K562 (cell line): ENCODE results near the gene TNRC6B. TPM values are rescaled to one million over a fixed set of nuclear protein-coding genes. Genes with fewer than 3 reads are reported as not detected.

ENCODE experiments used
- ARNT ChIP-seq, 2 experiments: fragments of 450-650 bp; IDR thresholded peaks; 2 replicates each; pipeline ENCODE4 v1.6.1; 2016; ENCODE audit warnings: mild to moderate bottlenecking in 1 of 2
- ATF7 ChIP-seq: fragments of 450-650 bp; IDR thresholded peaks from 2 replicates; pipeline ENCODE4 v1.7.1; 2014; ENCODE audit warnings: mild to moderate bottlenecking, moderate library complexity
- CREM ChIP-seq: IDR thresholded peaks from 2 replicates; pipeline ENCODE4 v1.6.1; 2014; ENCODE audit warnings: antibody characterized with exemption, low read depth
- CTBP1 ChIP-seq: fragments of 450-650 bp; IDR thresholded peaks from 2 replicates; pipeline ENCODE4 v1.6.1; 2016; ENCODE audit warnings: borderline replicate concordance
- EZH2 ChIP-seq: IDR thresholded peaks from 2 replicates; pipeline ENCODE4 v1.6.1; 2012; ENCODE audit warnings: low read depth, mild to moderate bottlenecking, inconsistent platforms, low read length, borderline replicate concordance
- FOSL1 ChIP-seq: fragments of 200-800 bp; sonication (Bioruptor generic); conservative IDR thresholded peaks from 2 replicates; pipeline ENCODE4 v1.6.1; 2016; ENCODE audit warnings: missing genetic modification characterization, missing compliant biosample characterization
- FOXK2 ChIP-seq, 2 experiments: fragments of 450-650 bp; IDR thresholded peaks in 1 of 2; conservative IDR thresholded peaks in 1 of 2; 2 replicates each; pipeline ENCODE4 v1.6.1; 2016; ENCODE audit warnings: low read depth in 2 of 2, mild to moderate bottlenecking in 1 of 2
- FOXM1 ChIP-seq, 2 experiments: fragments of 450-650 bp in 1 of 2; sonication (generic) in 1 of 2; formaldehyde crosslinking in 1 of 2; IDR thresholded peaks; 2 replicates each; pipeline versions ENCODE4 v1.6.1 to v1.9.0; 2017 to 2022; ENCODE audit warnings: low read depth in 2 of 2, mild to moderate bottlenecking in 2 of 2, missing genetic modification reagents in 1 of 2, moderate library complexity in 1 of 2
- KDM1A ChIP-seq, 2 experiments: fragments of 450-650 bp; IDR thresholded peaks; 2 replicates each; pipeline ENCODE4 v1.6.1; 2016; ENCODE audit warnings: mild to moderate bottlenecking in 2 of 2
- KDM5B ChIP-seq: fragments of 200-600 bp; sonication (generic); IDR thresholded peaks from 2 replicates; pipeline ENCODE4 v1.6.1; 2012; ENCODE audit warnings: low read depth, mild to moderate bottlenecking, moderate library complexity, low read length, control low read depth, inconsistent platforms; ENCODE audit not compliant: insufficient replicate concordance
- MYNN ChIP-seq, 2 experiments: sonication (generic); formaldehyde crosslinking in 1 of 2; IDR thresholded peaks; 2 replicates each; pipeline versions ENCODE4 v1.5.0 to v1.6.1; 2016 to 2020; ENCODE audit warnings: antibody characterized with exemption in 1 of 2, missing genetic modification reagents in 1 of 2
- NBN ChIP-seq: fragments of 450-650 bp; IDR thresholded peaks from 2 replicates; pipeline ENCODE4 v1.6.1; 2016; ENCODE audit warnings: low read depth, mild to moderate bottlenecking
- NR4A1 ChIP-seq, 2 experiments: fragments of 250-450 bp in 1 of 2; fragments of 450-650 bp in 1 of 2; sonication (Bioruptor Pico) in 1 of 2; IDR thresholded peaks; 2 replicates each; pipeline versions ENCODE4 v1.4.0 to v1.6.1; 2016 to 2020; ENCODE audit warnings: mild to moderate bottlenecking in 2 of 2, missing compliant biosample characterization in 1 of 2, missing genetic modification characterization in 1 of 2, moderate library complexity in 1 of 2
- SIRT6 ChIP-seq: IDR thresholded peaks from one replicate; pipeline ENCODE4 v1.6.1; 2012; ENCODE audit warnings: low read depth, mild to moderate bottlenecking, control low read depth, inconsistent platforms, low read length, moderate library complexity
- SMARCA4 ChIP-seq: fragments of 450-650 bp; IDR thresholded peaks from 2 replicates; pipeline ENCODE4 v1.6.1; 2016
- SPI1 ChIP-seq: IDR thresholded peaks from 2 replicates; pipeline ENCODE4 v1.6.1; 2011; ENCODE audit warnings: low read depth, low read length, control low read depth, borderline replicate concordance
- TAF7 ChIP-seq: fragments of 450-650 bp; IDR thresholded peaks from 2 replicates; pipeline ENCODE4 v1.6.1; 2016; ENCODE audit warnings: missing genetic modification characterization, missing compliant biosample characterization
- TAL1 ChIP-seq: fragments of 450-650 bp; IDR thresholded peaks from 2 replicates; pipeline ENCODE4 v1.6.1; 2016; ENCODE audit warnings: mild to moderate bottlenecking
- U2AF2 ChIP-seq: fragments of 200-400 bp; formaldehyde crosslinking; optimal IDR thresholded peaks from 2 replicates; pipeline ENCODE3; 2017; ENCODE audit warnings: low read depth, mild to moderate bottlenecking, low read length
- ZNF76 ChIP-seq: fragments of 250-450 bp; sonication (Bioruptor Pico); IDR thresholded peaks from 2 replicates; pipeline ENCODE4 v1.4.0; 2020; ENCODE audit warnings: mild to moderate bottlenecking, moderate library complexity, borderline replicate concordance
- ZNF766 ChIP-seq: fragments of 200-800 bp; sonication (Bioruptor generic); conservative IDR thresholded peaks from 2 replicates; pipeline ENCODE4 v1.6.1; 2016; ENCODE audit warnings: missing genetic modification characterization, missing compliant biosample characterization
- polyA plus RNA-seq, 8 experiments: library from polyadenylated mRNA; depleted of rRNA in 4 of 8; stranded (reverse) in 5 of 8; unstranded in 3 of 8; fragments of >200 nt; fragmentation: Nextera tagmentation in 2 of 8; fragmentation: Illumina TruSeq in 1 of 8; extraction: Ambion mirVana in 2 of 8; extraction: Trizol in 1 of 8; gene quantifications; 2 replicates each; pipeline versions ENCODE4 v1.2.1 to v1.2.3, GENCODE V29; 2011 to 2014; ENCODE audit warnings: inconsistent platforms in 1 of 8, missing spikeins in 1 of 8
- total RNA-seq, 7 experiments: library from RNA; depleted of rRNA in 6 of 7; stranded (reverse); fragments of >200 nt in 6 of 7; fragmentation: Illumina TruSeq in 2 of 7; extraction: Trizol in 2 of 7; gene quantifications; 2 replicates each; pipeline versions ENCODE4 v1.2.1 to v1.2.3, GENCODE V29; 2011 to 2021; ENCODE audit warnings: low replicate concordance in 1 of 7
- TF ChIP-seq, protein P1 (sequence below): IDR thresholded peaks from 2 replicates; pipeline ENCODE4 v1.6.1; 2012; ENCODE audit warnings: low read depth, low read length, improper control_type of control experiment, borderline replicate concordance
- TF ChIP-seq, protein P2 (sequence below): sonication (generic); formaldehyde crosslinking; IDR thresholded peaks from 2 replicates; pipeline ENCODE4 v1.8.0; 2022; ENCODE audit warnings: missing genetic modification reagents, mild to moderate bottlenecking, moderate library complexity, borderline replicate concordance
- TF ChIP-seq, protein P3 (sequence below): fragments of 200-800 bp; sonication (Bioruptor generic); IDR thresholded peaks from 2 replicates; pipeline ENCODE4 v1.6.1; 2017; ENCODE audit warnings: missing genetic modification characterization, missing compliant biosample characterization

TNRC6B gene
- total and polyA plus RNA-seq, 9 of the 15 experiments (the other 6 are each of a cell fraction or from before 2014, with no cell fraction given): 0.96 to 18.8 (median 10.8) TPM

- peak; percentile 53 for TF ChIP-seq CREM
- TF ChIP-seq ARNT (IDR thresholded peaks at IDR 0.05): peak in 1 of 2 experiments; percentile 66; a peak in 1 of 4 replicates
- no peak for TF ChIP-seq SIRT6
- peak; percentile 84 to 92 for TF ChIP-seq KDM1A (IDR thresholded peaks at IDR 0.05)
- peak; percentile 37; the same call in 1 of the 2 replicates for TF ChIP-seq CTBP1
- TF ChIP-seq U2AF2: no peak
- TF ChIP-seq NBN: peak; percentile 37; the same call in 1 of the 2 replicates
- peak; percentile 95 for TF ChIP-seq TAL1
- peak; percentile 17 to 49; a peak in 1 of 4 replicates for TF ChIP-seq FOXK2 (conservative IDR thresholded peaks at IDR 0.05 in 1 of 2, IDR thresholded peaks at IDR 0.05 in 1 of 2; ENCODE audit: low read depth in 2 of 2)
- TF ChIP-seq SPI1: no peak
- no peak for TF ChIP-seq TAF7 (tag)
- peak; percentile 36; the same call in 1 of the 2 replicates for TF ChIP-seq MYNN (IDR thresholded peaks at IDR 0.05)
- no peak for TF ChIP-seq MYNN (CRISPR knock-in tag; IDR thresholded peaks at IDR 0.05)
- 0 out of 2 replicates have a peak, but pooled peaks have one; percentile 18 for TF ChIP-seq ATF7
- TF ChIP-seq FOSL1 (tag): peak; percentile 51; the same call in 1 of the 2 replicates
- TF ChIP-seq, protein P1, sequence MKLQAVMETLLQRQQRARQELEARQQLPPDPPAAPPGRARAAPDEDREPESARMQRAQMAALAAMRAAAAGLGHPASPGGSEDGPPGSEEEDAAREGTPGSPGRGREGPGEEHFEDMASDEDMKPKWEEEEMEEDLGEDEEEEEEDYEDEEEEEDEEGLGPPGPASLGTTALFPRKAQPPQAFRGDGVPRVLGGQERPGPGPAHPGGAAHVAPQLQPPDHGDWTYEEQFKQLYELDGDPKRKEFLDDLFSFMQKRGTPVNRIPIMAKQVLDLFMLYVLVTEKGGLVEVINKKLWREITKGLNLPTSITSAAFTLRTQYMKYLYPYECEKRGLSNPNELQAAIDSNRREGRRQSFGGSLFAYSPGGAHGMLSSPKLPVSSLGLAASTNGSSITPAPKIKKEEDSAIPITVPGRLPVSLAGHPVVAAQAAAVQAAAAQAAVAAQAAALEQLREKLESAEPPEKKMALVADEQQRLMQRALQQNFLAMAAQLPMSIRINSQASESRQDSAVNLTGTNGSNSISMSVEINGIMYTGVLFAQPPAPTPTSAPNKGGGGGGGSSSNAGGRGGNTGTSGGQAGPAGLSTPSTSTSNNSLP: 0 out of 2 replicates have a peak, but pooled peaks have one; percentile 34
- TF ChIP-seq, protein P2, sequence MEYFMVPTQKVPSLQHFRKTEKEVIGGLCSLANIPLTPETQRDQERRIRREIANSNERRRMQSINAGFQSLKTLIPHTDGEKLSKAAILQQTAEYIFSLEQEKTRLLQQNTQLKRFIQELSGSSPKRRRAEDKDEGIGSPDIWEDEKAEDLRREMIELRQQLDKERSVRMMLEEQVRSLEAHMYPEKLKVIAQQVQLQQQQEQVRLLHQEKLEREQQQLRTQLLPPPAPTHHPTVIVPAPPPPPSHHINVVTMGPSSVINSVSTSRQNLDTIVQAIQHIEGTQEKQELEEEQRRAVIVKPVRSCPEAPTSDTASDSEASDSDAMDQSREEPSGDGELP (CRISPR knock-in tag): no peak
- TF ChIP-seq EZH2: no peak
- TF ChIP-seq SMARCA4: peak; percentile 82; the same call in 1 of the 2 replicates
- TF ChIP-seq ZNF766 (CRISPR knock-in tag): 0 out of 2 replicates have a peak, but pooled peaks have one; percentile 59
- no peak for TF ChIP-seq NR4A1 (CRISPR knock-in tag; IDR thresholded peaks at IDR 0.05)
- peak; percentile 67; the same call in 1 of the 2 replicates for TF ChIP-seq NR4A1 (tag; IDR thresholded peaks at IDR 0.05)
- TF ChIP-seq KDM5B: no peak
- no peak for TF ChIP-seq ZNF76 (CRISPR knock-in tag)
- TF ChIP-seq, protein P3, sequence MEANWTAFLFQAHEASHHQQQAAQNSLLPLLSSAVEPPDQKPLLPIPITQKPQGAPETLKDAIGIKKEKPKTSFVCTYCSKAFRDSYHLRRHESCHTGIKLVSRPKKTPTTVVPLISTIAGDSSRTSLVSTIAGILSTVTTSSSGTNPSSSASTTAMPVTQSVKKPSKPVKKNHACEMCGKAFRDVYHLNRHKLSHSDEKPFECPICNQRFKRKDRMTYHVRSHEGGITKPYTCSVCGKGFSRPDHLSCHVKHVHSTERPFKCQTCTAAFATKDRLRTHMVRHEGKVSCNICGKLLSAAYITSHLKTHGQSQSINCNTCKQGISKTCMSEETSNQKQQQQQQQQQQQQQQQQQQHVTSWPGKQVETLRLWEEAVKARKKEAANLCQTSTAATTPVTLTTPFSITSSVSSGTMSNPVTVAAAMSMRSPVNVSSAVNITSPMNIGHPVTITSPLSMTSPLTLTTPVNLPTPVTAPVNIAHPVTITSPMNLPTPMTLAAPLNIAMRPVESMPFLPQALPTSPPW: peak; percentile 50
- TF ChIP-seq FOXM1 (IDR thresholded peaks at IDR 0.05; ENCODE audit: low read depth): peak; percentile 87
- no peak for TF ChIP-seq FOXM1 (CRISPR knock-in tag; IDR thresholded peaks at IDR 0.05; ENCODE audit: low read depth)
These were observed 144.3 kb downstream of the TNRC6B start (continued) for GRCh38 chr22:40322021-40322420.
